Measurements from ENCODE around the gene DLG4.
"Not testable (repeated sequence)": the region's sequence is repeated elsewhere in the genome, so short reads cannot be mapped to it uniquely, and the experiment has no call there.

DLG4 gene

DNA sequence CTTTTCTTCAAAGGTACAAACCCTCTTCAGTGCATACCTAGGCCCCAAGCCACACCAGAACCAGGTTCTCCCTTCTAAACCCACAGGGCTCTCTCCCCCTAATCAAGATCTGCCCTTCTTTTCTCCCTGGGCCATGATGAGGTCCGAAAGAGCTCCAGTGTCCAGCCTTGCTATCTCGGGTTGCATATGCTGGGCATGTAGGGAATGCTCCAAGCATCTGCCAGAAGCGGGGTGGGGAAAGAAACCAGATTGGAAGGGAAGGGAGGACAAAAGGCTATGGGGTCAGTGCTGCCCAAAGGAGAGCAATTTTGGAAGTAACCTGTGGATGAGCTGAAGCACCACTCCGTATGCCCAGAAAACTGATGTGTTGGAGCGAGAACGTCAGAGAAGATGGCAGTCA is 29.6 kb upstream of the DLG4 start:
- no peak for DNase-seq (ENCODE audit: low read depth)

DNA sequence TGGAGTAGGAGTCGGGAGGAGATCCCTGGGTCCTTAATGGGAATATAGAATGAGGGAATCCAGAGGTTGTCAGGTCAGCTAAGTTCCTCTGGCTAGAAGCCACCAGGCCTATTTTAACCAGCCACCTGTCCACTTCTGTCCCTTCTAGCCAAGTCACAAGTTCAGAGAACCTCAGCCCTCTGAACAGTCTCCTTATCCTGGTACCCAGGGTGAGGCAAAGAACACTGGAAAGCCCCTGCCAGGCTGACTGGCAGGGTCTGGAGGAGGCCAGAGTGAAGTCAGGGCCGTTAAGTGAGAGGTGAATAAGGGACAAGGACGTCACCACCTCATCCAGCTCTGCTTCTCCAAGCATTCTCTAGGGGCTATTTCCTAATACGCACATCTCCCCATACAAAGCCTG is 29.2 kb upstream of the DLG4 start:
- DNase-seq (ENCODE audit: low read depth) = no peak

DNA sequence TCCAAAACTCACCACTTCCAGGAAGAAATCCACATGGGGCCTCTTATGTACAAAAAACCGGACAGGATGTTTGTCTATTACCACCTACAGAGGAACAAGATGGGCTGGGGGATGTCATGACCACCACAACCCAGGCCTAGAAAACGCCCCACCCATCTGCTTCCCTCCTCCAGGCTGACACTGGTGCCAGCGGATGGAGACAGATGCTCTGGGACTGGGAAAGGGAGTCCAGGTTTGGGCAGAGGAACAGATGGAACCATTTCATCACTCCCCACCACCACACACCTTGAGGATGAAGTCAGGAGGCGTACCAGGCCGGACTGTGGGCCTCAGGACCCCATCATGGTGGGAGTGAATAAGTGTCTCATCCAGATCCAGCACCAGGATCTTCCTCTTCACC is 27.1 kb upstream of the DLG4 start:
- no peak for DNase-seq (ENCODE audit: low read depth)

DNA sequence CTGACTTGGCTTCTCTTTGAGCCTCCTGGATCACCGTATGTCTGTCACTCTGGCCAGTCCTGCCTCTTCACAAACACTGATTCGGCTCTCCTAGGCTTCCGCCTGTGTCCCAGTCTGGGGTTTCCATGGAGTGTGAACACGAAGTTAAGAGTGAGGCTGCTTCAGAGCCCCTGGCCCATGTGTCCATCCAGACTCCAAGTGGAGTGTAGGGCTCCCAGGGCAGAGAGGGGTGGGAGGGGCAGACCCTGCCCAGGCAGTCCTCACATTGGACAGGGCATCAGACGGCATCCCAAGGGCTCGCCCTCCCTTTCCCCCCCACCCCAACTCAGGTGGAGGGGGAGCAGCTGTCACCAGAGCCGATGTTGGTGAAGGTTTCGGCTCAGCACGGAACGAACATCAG is 24.2 kb upstream of the DLG4 start:
- DNase-seq (ENCODE audit: low read depth) = not testable (repeated sequence)

DNA sequence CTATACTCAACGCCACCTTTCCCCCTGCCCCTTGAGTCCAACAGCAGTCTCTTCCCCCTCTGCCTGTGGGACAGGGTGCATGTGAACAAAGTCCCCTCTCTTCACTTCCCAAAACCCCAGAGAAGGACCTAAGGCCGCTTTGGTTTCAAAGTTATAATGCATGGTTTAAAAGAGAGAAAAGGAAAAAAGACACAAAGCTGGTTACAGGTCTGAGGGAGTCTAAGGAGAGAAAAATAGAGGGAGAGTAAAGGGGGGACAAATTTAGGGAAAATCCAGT is 23.8 kb upstream of the DLG4 start:
- DNase-seq (ENCODE audit: low read depth) = no peak

DNA sequence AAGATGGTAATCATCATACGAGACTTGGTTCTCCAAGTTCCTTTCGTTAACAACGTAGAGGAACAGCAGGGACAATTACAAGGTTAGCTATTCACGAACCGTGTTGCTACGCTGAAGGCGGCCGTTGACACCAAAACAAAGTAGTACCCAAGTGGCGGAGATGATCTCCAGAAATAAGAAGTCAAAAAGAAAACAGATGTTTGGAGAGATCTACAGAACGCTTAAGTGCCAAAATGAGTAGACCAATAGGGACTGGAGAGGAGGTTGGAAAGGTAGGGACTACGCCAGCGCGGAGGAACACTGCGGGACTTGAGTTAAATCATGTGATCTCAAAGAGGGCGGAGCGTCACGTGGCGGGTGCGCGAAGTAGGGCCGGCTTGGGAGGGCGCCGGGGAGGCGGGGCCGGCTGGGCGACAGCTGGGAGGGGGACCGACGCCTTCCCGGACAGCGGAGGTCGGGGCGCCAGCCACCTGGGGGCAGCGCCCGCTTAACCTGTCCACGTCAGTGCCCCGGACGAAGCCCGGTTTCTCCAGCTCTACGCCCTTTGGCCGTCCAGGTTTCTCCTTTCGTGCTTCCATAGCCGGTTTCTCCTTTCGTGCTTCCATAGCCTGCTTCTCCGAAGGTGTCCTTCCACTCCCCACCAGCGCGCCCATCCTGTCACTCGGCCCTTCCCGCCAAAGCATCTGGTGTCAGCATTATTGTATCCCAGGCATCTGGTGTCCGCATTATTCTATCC is 23.2 kb upstream of the DLG4 start:
- DNase-seq (ENCODE audit: low read depth) = peak; percentile 85

DNA sequence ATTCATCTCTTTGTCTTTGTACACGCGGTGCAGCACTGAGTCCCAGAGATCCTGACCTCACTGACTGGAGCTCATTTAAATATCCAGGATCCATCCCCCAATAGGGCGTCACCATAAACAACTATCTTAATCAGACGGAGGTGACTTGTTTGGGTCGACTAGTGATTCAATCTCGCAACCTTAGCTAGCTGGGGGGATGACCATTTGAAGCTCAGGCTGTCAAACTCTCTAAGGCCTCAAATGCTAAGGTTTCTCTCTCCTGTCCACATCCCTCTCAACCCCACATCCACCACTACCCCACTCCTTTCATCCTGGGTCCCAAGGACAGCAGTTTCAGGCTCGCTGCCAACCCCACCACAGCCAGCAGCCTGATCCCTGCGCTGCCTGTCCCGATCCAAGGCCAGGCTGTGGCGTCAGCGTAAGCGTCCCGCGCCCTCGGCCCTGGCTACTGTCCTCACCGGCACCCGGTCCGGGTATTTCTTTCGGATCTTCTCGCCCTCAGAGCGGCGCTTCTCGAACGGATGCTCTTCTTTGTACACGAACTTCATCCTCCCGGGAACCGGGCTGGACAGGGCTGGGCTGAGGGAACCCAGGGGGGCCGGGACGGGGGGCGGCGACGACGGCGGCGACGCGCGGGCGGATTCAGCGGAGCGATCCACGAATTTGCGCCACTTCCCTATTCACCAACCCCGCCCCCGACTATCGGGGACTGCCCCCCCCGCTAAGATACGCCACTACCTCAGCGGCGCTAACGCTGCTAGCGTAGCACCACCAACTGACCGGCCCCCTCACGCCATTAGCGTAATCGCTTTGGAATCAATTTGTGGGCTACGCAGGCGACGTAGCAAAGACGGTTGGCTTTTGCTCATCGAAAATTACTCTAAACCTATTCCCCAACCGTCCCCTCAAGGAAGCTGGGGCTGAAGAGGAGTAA is 22.4 kb upstream of the DLG4 start, which contains the start of gene GABARAP:
Gene GABARAP, minus strand, starts transcription at position 667 of the 934 bp plus-strand sequence. Its CDS starts 119 bp downstream, at position 548.
- peak; percentile 90 for DNase-seq (ENCODE audit: low read depth)

DNA sequence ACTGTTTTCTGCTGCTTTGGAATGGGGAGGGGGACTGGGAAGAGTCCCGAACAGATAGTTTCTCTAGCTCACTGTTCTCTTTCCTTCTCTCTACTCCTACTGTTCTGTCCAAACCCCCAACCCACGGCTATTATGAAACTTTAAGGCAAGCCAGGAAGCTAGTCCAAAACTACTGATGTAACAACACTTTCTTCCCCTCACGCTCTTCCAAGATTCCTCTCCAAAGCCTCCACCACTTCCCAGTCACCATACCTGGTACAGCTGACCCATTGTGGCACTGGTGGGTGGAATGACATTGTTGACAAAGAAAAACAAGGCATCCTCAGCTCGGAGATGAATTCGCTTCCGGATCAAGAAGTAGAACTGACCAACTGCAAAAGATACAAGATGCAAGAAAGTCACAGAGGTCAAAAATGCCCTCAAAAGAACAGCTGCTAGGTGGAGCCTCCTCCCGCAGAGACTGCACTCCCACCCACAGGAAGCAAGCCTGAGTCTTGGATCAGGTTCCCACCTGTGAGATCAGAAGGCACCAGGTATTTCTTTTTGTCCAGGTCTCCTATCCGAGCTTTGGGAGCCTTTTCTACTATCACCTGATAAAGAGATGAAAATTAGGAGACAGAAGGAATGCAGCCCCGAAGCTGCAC is 21.6 kb upstream of the DLG4 start:
- DNase-seq (ENCODE audit: low read depth) = no peak

DNA sequence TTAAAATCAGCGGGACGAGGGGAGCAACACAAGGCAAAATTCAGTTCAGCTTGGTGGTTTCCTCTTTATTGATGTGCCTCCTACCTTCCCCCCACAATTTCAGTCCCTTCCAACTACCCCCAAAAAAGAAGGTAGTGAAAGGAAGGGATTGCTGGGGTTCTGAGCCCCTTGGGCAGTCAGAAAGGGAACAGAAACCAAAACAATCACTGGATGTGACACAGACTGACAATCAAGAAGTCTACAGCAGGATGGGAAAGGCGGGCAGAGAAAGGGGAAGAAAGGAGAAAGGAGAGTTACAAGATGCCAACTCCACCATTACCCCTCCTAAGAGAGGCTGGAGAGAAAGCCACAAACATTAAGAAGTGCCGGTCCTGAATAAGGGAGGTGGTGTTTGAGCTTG is 20.7 kb upstream of the DLG4 start:
- no peak for DNase-seq (ENCODE audit: low read depth)

DNA sequence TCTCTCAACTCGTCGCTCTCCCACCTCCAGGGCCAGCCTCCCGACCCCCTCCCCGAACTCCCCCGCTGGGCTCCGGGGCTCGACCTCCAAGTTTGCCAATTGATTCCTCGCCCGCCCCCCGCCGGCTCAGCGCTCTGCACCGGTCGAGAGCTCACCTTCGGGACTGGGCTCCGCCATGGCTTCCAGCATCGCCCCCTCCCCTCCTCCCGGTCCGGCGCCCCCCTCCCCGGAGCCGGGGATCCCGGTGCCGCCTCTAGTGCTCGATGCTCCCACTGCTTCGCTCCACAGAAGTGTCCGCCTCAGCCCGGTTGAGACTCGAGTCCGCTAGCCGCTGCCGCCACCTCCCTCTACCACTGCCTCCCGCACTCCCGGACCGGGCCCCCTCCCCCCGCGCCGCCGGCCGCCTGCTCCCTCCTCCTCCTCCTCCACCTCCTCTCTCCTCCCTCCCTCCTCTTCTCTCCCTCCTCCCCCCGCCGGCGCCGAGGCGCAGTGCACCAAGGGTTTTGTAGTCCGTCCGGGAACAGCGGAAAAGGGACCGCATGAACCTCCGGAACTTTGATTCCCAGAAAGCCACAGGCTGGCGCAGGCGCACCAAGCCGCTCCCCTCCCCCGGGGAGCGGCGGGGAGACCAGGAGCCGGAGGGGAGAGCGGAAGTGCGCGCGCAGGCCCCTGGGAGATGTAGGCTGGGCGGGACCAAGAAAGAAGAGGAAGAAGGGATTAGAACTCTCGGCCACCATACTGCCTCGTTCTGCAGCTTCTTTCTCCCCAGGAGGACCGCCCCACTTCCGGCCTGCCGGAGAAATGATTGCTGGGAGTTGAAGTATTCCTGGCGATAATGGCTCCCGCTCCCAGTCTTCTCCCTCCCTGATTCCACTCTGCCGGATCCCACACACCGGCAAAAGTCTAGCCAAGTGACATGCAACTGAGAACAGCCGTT is 19.7 kb upstream of the DLG4 start, which contains the start of gene PHF23:
Gene PHF23, minus strand, starts transcription at position 367 of the 937 bp plus-strand sequence. Its CDS starts 178 bp downstream, at position 189.
- peak; percentile 96 for DNase-seq (ENCODE audit: low read depth)

DNA sequence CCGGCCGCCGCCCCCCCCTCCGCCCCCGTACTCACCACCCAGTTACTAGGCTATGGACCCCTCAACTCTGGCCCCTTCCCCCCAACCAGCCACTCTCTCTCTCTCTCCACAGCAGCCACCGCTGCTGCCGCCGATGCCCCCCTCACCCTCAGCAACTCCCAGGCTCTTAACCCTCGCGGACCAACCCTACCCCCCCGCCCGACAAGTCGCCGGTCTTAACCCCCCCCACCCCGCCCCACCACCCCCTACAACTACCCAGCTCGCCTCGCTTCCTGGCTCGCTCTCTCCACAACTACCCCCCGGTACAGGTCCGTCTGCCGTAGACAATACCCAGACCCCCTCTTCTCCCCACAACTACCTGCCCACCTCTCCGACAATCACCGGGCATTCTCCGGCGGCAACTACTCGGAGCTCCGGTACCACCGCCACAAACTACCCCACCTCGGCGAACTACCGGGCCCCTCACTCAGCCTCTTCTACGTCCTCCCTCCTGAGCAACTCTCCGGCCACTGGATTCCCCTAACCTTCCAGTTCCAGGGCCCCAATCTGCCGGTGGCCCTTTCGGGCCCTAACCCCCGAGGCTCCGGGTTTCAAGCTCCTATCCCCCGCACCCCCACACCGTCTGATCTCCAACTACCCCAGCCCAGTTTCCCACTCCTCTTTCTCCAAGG is 18.9 kb upstream of the DLG4 start:
- DNase-seq (ENCODE audit: low read depth) = no peak

DNA sequence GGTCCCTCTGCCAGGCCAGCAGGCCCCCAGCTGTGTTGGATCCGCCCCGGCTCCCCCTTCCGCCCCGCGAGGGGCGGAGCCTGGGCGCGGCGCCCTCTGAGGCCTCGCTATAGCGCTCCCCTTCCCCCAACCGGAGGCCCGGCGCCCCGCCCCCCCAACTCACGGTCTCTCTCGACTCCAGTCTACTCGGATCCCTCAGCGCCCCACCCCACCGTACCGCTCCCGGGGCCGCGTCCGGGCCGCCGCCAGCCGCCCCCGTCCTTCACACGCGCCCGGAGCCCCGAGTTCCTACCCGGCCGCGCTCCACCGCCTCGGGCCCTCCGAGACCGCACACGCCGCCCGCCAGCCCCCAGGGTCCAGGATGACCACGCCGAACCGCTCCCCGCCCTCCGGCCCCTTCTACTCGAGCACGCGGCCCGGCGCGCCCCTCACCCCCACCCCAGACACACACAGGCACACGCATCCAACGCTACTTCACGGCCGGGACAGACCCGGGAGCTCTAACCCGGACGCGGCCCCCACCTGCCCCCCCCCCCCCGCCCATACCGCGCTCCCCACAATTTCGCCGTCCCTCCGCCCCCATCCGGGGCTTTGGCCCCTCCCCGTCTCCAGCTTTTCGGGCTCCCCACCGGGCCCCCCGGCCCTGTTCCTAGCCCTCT is 18.3 kb upstream of the DLG4 start:
- DNase-seq (ENCODE audit: low read depth) = peak; percentile 81

DNA sequence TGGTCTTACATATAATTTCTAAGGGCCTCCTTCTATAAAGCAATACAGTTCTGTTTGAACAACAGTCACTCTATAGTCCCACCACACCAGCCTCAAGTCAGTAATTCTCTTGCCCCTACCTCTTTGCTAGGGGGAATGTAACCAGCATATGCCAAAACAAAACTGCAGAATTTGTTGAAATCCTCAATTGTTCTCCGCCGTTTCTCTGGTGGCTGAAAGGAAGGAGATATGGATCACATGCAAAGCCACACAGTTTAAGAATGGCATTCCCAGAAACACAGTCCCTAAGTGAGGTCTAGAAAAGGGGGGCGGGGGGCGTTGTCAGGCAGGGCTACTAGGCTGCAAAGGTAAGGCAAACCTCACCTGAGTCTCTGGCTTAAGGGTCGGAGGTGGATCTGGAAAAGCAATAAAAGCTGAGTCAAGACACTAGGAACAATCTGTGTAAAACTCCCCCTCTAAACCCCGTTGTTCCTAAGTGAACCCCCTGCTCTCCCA is 17.7 kb upstream of the DLG4 start:
- no peak for DNase-seq (ENCODE audit: low read depth)

DNA sequence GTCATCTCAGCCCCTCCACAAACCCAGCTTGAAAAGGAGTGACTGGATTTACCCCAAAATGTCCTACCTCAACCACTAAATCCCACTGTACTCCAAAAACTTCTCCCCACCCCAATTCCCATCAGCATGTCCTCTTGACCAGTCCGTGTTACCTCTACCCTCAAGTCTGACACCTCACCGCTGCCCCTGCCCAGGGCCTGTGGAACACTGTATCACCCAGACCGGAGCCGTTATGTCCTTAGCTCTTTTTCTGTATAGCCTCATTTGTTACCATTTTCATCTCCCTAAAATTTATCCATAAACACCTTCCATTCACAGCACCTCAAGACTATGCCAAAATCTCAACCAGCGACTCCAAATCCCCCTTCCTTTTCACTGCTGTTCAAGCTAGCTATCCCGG is 17.2 kb upstream of the DLG4 start:
- DNase-seq (ENCODE audit: low read depth) = no peak

DNA sequence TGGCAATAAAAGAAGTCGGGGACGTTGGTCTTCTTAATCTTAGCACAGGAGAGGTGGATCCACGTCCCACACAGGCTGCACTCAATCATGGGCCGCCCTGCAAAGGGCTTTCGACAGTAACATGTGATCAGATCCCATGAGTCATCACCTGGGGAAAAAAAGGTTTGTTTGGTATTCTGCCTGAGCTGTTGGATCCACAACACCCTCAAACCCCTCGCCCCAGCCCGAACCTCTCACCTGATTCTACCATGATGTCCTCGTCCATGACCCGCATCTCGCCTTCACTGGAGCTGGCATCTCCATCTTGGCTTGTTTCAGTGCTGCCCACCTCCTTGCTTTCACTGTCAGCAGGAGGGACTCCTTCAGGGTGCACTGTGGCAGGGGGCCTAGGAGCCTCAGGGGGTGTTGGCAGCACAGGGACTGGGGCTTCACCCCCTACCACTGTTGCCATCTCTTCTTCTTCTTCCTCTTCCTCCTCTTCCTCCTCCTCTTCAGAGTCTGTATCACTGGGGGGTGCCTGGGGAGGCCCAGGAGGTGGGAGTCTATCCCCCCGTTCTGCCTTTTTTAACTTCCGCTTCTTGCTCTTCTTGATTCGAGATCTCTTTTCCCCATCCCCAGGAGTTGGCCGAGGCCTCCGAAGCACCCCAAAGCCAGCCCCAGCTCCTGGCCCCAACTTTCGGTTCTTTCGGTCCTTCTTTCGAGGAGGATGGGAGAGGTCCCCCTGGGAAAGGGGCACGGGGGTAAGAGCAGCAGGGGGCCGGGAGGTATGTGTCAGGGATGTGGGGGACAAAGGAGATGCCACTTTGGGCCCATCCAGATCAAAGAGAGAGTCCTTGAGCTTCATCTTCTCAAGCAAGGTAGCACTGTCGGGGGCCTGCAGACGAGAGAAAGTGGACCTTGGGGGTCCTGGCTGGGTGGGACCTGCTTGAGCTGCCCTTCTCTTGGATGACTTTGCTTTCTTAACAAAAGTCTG is 16.3 kb upstream of the DLG4 start:
- no peak for DNase-seq (ENCODE audit: low read depth)

DNA sequence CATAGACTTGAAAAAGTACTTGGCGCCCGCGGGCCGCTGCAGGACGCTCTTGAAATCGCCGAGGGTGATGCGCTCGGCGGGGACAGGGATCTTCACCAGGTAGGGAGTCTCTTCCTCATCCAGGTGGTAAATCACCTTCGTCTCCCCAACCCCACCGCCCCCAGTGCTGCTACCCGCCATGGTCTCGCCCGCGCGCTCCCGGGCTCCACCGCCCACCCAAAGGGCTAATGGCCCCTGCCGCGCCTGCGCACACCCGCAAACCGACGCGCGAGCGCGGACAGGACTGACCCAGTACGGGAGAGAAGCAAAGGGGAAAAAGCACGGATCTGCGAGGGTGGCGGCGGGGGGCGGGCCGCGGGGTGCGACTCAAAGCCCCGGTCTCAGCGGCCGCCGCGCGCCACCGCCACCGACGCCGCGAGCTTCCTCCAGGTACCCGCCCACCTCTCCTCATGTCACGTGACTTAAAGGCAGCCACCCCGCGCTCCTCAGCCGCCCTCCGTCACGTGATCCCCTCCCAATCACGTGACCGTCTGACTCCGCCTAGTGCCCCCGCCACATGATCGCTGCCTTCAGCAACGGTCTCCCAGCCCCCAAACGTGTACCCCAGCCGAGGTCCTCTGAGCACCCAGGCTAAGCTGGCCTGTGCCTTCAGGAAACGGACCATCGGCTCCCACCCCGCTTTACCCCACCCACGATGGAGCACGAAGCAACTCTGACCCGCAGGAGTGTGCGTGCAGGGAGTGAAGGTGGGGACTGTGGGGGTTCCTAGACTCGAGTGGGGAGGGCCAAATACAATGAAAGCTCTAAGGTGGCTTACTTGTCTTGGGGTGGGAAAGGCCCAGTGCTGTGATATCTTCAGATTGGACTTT is 14.7 kb upstream of the DLG4 start, which contains the start of gene DVL2:
Gene DVL2, minus strand, starts transcription at position 435 of the 869 bp plus-strand sequence. Its CDS starts 255 bp downstream, at position 180.
- DNase-seq (ENCODE audit: low read depth) = peak; percentile 91

DNA sequence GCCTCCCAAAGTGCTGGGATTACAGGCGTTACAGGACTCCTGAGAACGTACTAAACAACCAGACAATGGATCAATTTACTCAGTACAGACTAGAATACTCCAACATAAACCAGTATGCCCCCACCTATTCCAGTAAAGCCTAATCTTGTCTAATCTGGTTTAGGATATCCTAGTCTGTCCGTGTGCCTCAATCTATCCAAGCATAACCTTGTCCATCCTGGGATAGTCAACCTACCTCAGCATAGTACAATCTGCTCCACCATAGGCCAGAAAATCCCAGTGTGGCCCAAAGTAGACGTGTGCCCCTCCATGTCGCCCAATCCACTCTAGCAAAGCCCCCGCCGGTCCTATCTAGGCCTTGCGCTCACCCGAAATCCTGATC is 14.1 kb upstream of the DLG4 start:
- DNase-seq (ENCODE audit: low read depth) = no peak

DNA sequence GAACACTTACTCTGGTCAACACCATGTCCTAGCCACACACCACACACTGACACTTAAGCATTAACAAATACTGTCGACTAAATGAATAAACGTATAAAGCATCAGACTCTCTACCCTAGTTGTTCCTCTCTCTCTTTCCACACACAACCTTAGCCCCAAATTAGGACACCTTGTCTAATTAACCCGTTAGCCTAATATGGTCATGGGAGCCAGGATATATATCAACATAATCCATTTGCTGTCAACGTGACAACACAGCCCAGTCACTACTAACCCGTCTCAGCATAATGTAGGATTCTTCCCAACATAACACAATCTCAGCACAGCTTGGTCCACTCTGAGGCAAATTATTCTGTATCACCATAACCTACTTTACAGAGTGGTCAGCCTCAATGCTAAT is 12.5 kb upstream of the DLG4 start:
- no peak for DNase-seq (ENCODE audit: low read depth)
